Panc1 (cell line): ENCODE data around the gene NR6A1. TPM values are rescaled to one million over a fixed set of nuclear protein-coding genes. Genes with fewer than 3 reads are reported as not detected.

ENCODE experiments used
- ATAC-seq: fragments of 200-7000 bp; cut with Tn5 transposase; 2 replicates; pipeline ENCODE4 v1.9.1; 2020; ENCODE audit warnings: mild to moderate bottlenecking, moderate library complexity
- BruUV-seq: library from RNA; stranded (reverse); fragments of 400-500 nt; replicated peaks from 2 replicates; lab custom pipeline; 2021; lab: Mats Ljungman, UMichigan
- CTCF ChIA-PET: fragments of 300-600 bp; sonication (Branson Sonifier 250); formaldehyde crosslinking; loops from one replicate; lab custom pipeline; 2022; ENCODE audit warnings: antibody characterized with exemption; lab: Charles Lee
- POLR2A ChIA-PET: fragments of 300-600 bp; sonication (Branson Sonifier 250); formaldehyde crosslinking; loops from one replicate; lab custom pipeline; 2022; ENCODE audit warnings: antibody characterized with exemption; lab: Charles Lee
- DNase-seq: peaks from one replicate; pipeline ENCODE4 v3.0.0-alpha.2; 2010; ENCODE audit warnings: low read depth, low spot score
- H3K27ac ChIP-seq: 2 replicates; pipeline ENCODE4 v1.5.1; 2011; ENCODE audit warnings: mild to moderate bottlenecking, low read length, inconsistent platforms
- H3K27me3 ChIP-seq: fragments of 200-500 bp; sonication (Bioruptor generic); 2 replicates; pipeline ENCODE4 v1.6.0; 2014; ENCODE audit warnings: low read length, inconsistent platforms; ENCODE audit not compliant: control insufficient read depth, insufficient read depth
- H3K36me3 ChIP-seq: fragments of 200-500 bp; sonication (Bioruptor generic); 2 replicates; pipeline ENCODE4 v1.5.1; 2014; ENCODE audit warnings: inconsistent platforms, mild to moderate bottlenecking, low read length, moderate library complexity; ENCODE audit not compliant: control insufficient read depth, insufficient read depth
- H3K4me1 ChIP-seq: 2 replicates; pipeline ENCODE4 v1.5.1; 2011; ENCODE audit warnings: inconsistent platforms, mild to moderate bottlenecking, low read length, moderate library complexity; ENCODE audit not compliant: control insufficient read depth, insufficient read depth
- H3K4me3 ChIP-seq, 2 experiments: 2 replicates each; pipeline ENCODE4 v1.5.1; 2011 to 2012; ENCODE audit warnings: low read depth in 2 of 2, low read length in 2 of 2, mild to moderate bottlenecking in 2 of 2, inconsistent platforms in 1 of 2, moderate library complexity in 1 of 2
- H3K9me3 ChIP-seq: fragments of 200-500 bp; sonication (Bioruptor generic); 2 replicates; pipeline ENCODE4 v1.5.1; 2014; ENCODE audit warnings: low read depth, mild to moderate bottlenecking, inconsistent platforms, low read length, moderate library complexity; ENCODE audit not compliant: control insufficient read depth, insufficient read depth
- POLR2AphosphoS5 ChIP-seq: IDR thresholded peaks from 2 replicates; pipeline ENCODE4 v1.6.1; 2012; ENCODE audit warnings: mild to moderate bottlenecking, low read depth, low read length, moderate library complexity
- SIN3A ChIP-seq: IDR thresholded peaks from 2 replicates; pipeline ENCODE4 v1.6.1; 2012; ENCODE audit warnings: low read depth, mild to moderate bottlenecking, low read length, moderate library complexity, borderline replicate concordance; ENCODE audit not compliant: insufficient read depth
- TCF7L2 ChIP-seq: IDR thresholded peaks from 2 replicates; pipeline ENCODE4 v1.6.1; 2011; ENCODE audit warnings: mild to moderate bottlenecking, low read depth, low read length, inconsistent platforms
- in situ Hi-C: cut with HindIII; loops from 2 replicates; pipeline ENCODE4 v1.10.0; 2016; ENCODE audit warnings: low sequenced_read_pairs, low pct_unique_long_range_greater_than_20kb
- intact Hi-C: fragments of 100-400 bp; cut with micrococcal nuclease; formaldehyde crosslinking; loops from one replicate; pipeline ENCODE4 v1.10.0; 2022; ENCODE audit not compliant: unreplicated experiment
- total RNA-seq: library from RNA; stranded (reverse); gene quantifications from one replicate; pipeline ENCODE4 v1.2.1, GENCODE V29; 2021; ENCODE audit not compliant: unreplicated experiment
- TF ChIP-seq, protein P1 (sequence below): fragments of 450-650 bp; IDR thresholded peaks from 2 replicates; pipeline ENCODE4 v1.5.1; 2017; ENCODE audit warnings: mild to moderate bottlenecking
- TF ChIP-seq, protein P2 (sequence below), 2 experiments: IDR thresholded peaks; 2 replicates each; pipeline ENCODE4 v1.6.1; 2011 to 2012; ENCODE audit warnings: low read depth in 2 of 2, control low read depth in 1 of 2, low read length in 1 of 2, mild to moderate bottlenecking in 1 of 2, moderate library complexity in 1 of 2; ENCODE audit not compliant: insufficient read depth in 1 of 2

NR6A1 gene
- total RNA-seq, 1 experiment from 2014 or later = 7.6 TPM

GRCh38 chr9:124699575-124699974 lies 71.5 kb downstream of the NR6A1 start:
- no peak for DNase-seq
- H3K27ac ChIP-seq = no peak overlapping the region
- in situ Hi-C loops = no loop called here

DNA sequence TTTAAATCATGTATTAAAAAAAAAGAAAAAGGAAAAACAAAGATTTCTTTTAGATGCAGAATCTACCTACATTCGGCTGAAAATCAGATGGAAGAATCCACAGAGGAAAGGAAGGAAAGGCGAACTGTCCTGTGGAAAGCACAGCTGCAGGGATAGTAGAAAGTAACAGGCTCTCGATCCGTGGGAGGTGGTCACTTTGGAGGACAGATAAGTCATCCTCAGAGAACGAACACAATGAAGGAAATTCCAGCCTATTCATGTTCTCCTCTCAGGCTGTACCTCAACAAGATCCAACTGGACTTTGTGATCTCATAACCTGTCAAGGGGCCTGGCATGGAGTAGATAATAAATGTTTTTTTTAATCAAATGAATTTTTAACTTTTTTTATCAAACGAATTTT lies 72.8 kb downstream of the NR6A1 start:
- no peaks in the 10 kb centered on the region for H3K36me3 ChIP-seq
- peaks cover 3% of the 10 kb centered on the region; the same call in 1 of the 2 replicates for H3K4me1 ChIP-seq
- intact Hi-C loops = loop anchor here (5.0 kb wide), 1 partner anchor 81 kb away; no protein-coding TSS in a partner anchor
- H3K4me3 ChIP-seq = no peak overlapping the region
- no peak for DNase-seq
- no peak overlapping the region; the same call in 1 of the 2 replicates for H3K27ac ChIP-seq
- CTCF ChIA-PET = interaction anchor here (0.7 kb wide), 1 partner anchor 312 kb away, joined by 3 read pairs; no protein-coding TSS in a partner anchor
- POLR2A ChIA-PET = no interaction called here
- H3K9me3 ChIP-seq = no peaks in the 10 kb centered on the region
- in situ Hi-C loops = no loop called here
- no TSS peak for BruUV-seq
- ATAC-seq = no peak
- H3K27me3 ChIP-seq = no peaks in the 10 kb centered on the region
- TF ChIP-seq SIN3A = no peak
- TF ChIP-seq POLR2AphosphoS5 = no peak
- no peak for TF ChIP-seq TCF7L2
- TF ChIP-seq, protein P1, sequence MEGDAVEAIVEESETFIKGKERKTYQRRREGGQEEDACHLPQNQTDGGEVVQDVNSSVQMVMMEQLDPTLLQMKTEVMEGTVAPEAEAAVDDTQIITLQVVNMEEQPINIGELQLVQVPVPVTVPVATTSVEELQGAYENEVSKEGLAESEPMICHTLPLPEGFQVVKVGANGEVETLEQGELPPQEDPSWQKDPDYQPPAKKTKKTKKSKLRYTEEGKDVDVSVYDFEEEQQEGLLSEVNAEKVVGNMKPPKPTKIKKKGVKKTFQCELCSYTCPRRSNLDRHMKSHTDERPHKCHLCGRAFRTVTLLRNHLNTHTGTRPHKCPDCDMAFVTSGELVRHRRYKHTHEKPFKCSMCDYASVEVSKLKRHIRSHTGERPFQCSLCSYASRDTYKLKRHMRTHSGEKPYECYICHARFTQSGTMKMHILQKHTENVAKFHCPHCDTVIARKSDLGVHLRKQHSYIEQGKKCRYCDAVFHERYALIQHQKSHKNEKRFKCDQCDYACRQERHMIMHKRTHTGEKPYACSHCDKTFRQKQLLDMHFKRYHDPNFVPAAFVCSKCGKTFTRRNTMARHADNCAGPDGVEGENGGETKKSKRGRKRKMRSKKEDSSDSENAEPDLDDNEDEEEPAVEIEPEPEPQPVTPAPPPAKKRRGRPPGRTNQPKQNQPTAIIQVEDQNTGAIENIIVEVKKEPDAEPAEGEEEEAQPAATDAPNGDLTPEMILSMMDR = no peak
- TF ChIP-seq, protein P2, sequence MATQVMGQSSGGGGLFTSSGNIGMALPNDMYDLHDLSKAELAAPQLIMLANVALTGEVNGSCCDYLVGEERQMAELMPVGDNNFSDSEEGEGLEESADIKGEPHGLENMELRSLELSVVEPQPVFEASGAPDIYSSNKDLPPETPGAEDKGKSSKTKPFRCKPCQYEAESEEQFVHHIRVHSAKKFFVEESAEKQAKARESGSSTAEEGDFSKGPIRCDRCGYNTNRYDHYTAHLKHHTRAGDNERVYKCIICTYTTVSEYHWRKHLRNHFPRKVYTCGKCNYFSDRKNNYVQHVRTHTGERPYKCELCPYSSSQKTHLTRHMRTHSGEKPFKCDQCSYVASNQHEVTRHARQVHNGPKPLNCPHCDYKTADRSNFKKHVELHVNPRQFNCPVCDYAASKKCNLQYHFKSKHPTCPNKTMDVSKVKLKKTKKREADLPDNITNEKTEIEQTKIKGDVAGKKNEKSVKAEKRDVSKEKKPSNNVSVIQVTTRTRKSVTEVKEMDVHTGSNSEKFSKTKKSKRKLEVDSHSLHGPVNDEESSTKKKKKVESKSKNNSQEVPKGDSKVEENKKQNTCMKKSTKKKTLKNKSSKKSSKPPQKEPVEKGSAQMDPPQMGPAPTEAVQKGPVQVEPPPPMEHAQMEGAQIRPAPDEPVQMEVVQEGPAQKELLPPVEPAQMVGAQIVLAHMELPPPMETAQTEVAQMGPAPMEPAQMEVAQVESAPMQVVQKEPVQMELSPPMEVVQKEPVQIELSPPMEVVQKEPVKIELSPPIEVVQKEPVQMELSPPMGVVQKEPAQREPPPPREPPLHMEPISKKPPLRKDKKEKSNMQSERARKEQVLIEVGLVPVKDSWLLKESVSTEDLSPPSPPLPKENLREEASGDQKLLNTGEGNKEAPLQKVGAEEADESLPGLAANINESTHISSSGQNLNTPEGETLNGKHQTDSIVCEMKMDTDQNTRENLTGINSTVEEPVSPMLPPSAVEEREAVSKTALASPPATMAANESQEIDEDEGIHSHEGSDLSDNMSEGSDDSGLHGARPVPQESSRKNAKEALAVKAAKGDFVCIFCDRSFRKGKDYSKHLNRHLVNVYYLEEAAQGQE (IDR thresholded peaks at IDR 0.05; ENCODE audit: insufficient read depth in 1 of 2, low read depth in 2 of 2, low read length in 1 of 2) = no peak

More at GRCh38 chr9:124699575-124699974, 71.5 kb downstream of the NR6A1 start:
- BruUV-seq = no TSS peak
- Histone ChIP-seq H3K27me3 (no peaks in the 10 kb centered on the region), H3K4me1 (peaks cover 3% of the 10 kb centered on the region; the same call in 1 of the 2 replicates), H3K36me3 (no peaks in the 10 kb centered on the region), H3K9me3 (no peaks in the 10 kb centered on the region), H3K4me3 (no peak overlapping the region)
- TF ChIP-seq, protein P2 (IDR thresholded peaks at IDR 0.05; ENCODE audit: insufficient read depth in 1 of 2, low read depth in 2 of 2, low read length in 1 of 2) = no peak
- TF ChIP-seq SIN3A (no peak), TCF7L2 (no peak), POLR2AphosphoS5 (no peak)
- no peak for ATAC-seq
- POLR2A ChIA-PET = no interaction called here
- intact Hi-C loops = loop anchor here (5.0 kb wide), 1 partner anchor 82 kb away; no protein-coding TSS in a partner anchor
- CTCF ChIA-PET = no interaction called here
